Measurements from ENCODE around the gene IL12RB2. TPM values are rescaled to one million over a fixed set of nuclear protein-coding genes. Genes with fewer than 3 reads are reported as not detected.

IL12RB2 gene
- total and polyA plus RNA-seq, 2 donors (not counting 1 experiment from before 2014, with no cell fraction given), result 0.01 TPM; not detected in 1

DNA sequence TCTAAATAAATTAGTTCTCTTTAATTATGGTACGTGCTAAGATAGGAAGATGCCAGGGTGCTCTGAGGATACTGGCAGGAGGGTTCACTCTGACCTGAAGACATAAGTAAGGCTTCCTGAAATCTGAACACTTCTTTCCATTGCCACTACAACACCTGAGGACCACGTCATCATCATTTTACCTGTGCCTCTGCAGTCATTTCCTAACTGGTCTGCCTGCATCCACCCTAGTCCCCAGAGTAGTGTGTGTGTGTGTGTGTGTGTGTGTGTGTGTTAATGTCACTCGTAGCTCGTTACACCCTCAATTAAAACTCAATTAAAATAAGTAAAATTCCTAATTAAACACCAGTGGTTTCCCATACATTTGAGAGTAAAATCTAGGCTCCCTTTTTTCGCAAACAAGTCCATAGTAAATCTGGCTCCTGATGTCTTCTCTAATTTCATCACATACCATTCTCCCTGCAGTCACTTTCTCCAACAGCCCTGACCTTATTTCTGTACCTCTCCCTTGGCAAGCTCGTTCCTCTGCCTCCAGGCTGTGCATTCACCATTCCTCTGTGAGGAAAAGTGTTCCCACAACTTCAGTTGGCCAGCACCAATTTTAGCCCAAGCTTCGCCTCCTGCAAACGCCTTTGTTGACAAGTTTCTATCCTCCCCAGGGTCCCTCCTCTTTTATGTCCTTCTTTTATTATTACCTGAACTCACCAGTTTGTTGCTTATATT is 8.7 kb downstream of the IL12RB2 start:
- no peak for DNase-seq (ENCODE audit: low read depth in 2 of 2)
- Histone ChIP-seq H2AFZ (ENCODE audit: low read length) (no peak overlapping the region), H3K27ac (ENCODE audit: insufficient read depth, low read length) (no peak overlapping the region)

DNA sequence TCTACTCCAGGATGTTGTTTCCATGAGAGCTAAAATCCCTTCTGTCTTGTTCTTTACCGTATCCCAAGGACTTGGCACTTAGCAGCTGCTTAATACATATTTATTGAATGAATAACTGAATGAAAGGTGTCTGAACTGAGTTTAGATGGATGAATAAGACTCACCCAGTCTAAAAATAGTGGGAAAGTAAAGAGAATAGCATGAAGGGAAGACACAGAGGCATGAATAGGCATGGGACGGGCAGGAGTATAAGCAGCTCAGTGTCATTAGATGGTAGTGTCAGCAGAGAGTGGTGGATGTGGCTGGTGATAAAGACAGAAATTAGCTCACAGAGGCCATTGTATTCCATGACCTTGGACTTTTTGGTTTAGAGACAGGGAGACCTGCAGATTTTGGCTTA is 9.2 kb downstream of the IL12RB2 start:
- Histone ChIP-seq H3K4me1 (ENCODE audit: control insufficient read depth, extremely low read depth, insufficient read depth, low read length) (no peaks in the 10 kb centered on the region), H3K36me3 (ENCODE audit: control insufficient read depth, insufficient read depth, low read length) (no peaks in the 10 kb centered on the region), H3K27me3 (ENCODE audit: control insufficient read depth, insufficient read depth, low read length) (peaks cover 3% of the 10 kb centered on the region), H3K9me3 (ENCODE audit: control insufficient read depth, insufficient read depth, low read depth, low read length) (no peaks in the 10 kb centered on the region), H3K4me3 (replicated peaks in 1 of 4; ENCODE audit: control extremely low read depth in 1 of 4, insufficient read depth in 1 of 4, low read depth in 3 of 4, low read length in 4 of 4) (no peak overlapping the region), H3K79me2 (ENCODE audit: control insufficient read depth, insufficient read depth, low read length) (no peaks in the 10 kb centered on the region), H3K4me2 (ENCODE audit: extremely low read depth, insufficient read depth, low read length) (no peak overlapping the region), H4K20me1 (ENCODE audit: control insufficient read depth, extremely low read depth, insufficient read depth, low read length) (no peaks in the 10 kb centered on the region), H3K9ac (ENCODE audit: insufficient read depth, low read length) (no peak overlapping the region), H3K27ac (ENCODE audit: insufficient read depth, low read length) (no peak overlapping the region), H2AFZ (ENCODE audit: low read length) (no peak overlapping the region)
- no peak for DNase-seq (ENCODE audit: low read depth in 2 of 2)
- TF ChIP-seq EZH2 (IDR thresholded peaks at IDR 0.05; ENCODE audit: low read length, missing control alignments), result no peak
- TF ChIP-seq, protein P1, sequence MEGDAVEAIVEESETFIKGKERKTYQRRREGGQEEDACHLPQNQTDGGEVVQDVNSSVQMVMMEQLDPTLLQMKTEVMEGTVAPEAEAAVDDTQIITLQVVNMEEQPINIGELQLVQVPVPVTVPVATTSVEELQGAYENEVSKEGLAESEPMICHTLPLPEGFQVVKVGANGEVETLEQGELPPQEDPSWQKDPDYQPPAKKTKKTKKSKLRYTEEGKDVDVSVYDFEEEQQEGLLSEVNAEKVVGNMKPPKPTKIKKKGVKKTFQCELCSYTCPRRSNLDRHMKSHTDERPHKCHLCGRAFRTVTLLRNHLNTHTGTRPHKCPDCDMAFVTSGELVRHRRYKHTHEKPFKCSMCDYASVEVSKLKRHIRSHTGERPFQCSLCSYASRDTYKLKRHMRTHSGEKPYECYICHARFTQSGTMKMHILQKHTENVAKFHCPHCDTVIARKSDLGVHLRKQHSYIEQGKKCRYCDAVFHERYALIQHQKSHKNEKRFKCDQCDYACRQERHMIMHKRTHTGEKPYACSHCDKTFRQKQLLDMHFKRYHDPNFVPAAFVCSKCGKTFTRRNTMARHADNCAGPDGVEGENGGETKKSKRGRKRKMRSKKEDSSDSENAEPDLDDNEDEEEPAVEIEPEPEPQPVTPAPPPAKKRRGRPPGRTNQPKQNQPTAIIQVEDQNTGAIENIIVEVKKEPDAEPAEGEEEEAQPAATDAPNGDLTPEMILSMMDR (conservative IDR thresholded peaks at IDR 0.05 in 1 of 2, IDR thresholded peaks at IDR 0.05 in 1 of 2; ENCODE audit: low read depth in 1 of 2, low read length in 2 of 2), result no peak

More for the DNA sequence above, 8.7 kb downstream of the IL12RB2 start:
- H3K9ac ChIP-seq (ENCODE audit: insufficient read depth, low read length), result no peak overlapping the region
- peaks cover 3% of the 10 kb centered on the region for H3K27me3 ChIP-seq (ENCODE audit: control insufficient read depth, insufficient read depth, low read length)
- no peak overlapping the region for H3K4me3 ChIP-seq (replicated peaks in 1 of 4; ENCODE audit: control extremely low read depth in 1 of 4, insufficient read depth in 1 of 4, low read depth in 3 of 4, low read length in 4 of 4)
- H3K4me2 ChIP-seq (ENCODE audit: extremely low read depth, insufficient read depth, low read length), result no peak overlapping the region
- H3K9me3 ChIP-seq (ENCODE audit: control insufficient read depth, insufficient read depth, low read depth, low read length), result no peaks in the 10 kb centered on the region
- H4K20me1 ChIP-seq (ENCODE audit: control insufficient read depth, extremely low read depth, insufficient read depth, low read length), result no peaks in the 10 kb centered on the region
- no peaks in the 10 kb centered on the region for H3K36me3 ChIP-seq (ENCODE audit: control insufficient read depth, insufficient read depth, low read length)
- no peaks in the 10 kb centered on the region for H3K79me2 ChIP-seq (ENCODE audit: control insufficient read depth, insufficient read depth, low read length)
- no peak for TF ChIP-seq EZH2 (IDR thresholded peaks at IDR 0.05; ENCODE audit: low read length, missing control alignments)
- TF ChIP-seq, protein P1 (conservative IDR thresholded peaks at IDR 0.05 in 1 of 2, IDR thresholded peaks at IDR 0.05 in 1 of 2; ENCODE audit: low read depth in 1 of 2, low read length in 2 of 2), result no peak
- H3K4me1 ChIP-seq (ENCODE audit: control insufficient read depth, extremely low read depth, insufficient read depth, low read length), result no peaks in the 10 kb centered on the region

DNA sequence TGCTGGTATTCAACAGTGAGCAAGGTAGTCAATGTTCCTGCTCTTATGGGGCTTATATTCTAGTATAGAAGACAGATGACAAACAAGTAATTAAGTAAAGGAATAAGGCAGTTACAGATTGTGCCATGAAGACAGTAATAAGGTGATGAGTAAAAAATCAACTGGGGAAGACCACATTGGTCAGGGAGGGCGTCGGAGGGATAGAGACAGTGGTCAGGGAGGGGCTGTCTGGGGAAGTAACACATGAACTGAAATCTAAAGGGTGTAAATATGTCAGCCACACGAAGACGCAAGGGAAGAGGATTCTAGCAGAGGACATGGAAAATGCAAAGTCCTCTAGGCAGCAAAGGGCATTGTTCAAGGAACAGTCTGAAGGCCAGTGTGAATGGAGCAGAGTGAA is 10.1 kb downstream of the IL12RB2 start:
- no peak for TF ChIP-seq EZH2 (IDR thresholded peaks at IDR 0.05; ENCODE audit: low read length, missing control alignments)
- TF ChIP-seq, protein P1 (conservative IDR thresholded peaks at IDR 0.05 in 1 of 2, IDR thresholded peaks at IDR 0.05 in 1 of 2; ENCODE audit: low read depth in 1 of 2, low read length in 2 of 2), result no peak
- Histone ChIP-seq H3K9ac (ENCODE audit: insufficient read depth, low read length) (no peak overlapping the region), H3K9me3 (ENCODE audit: control insufficient read depth, insufficient read depth, low read depth, low read length) (no peaks in the 10 kb centered on the region), H3K4me1 (ENCODE audit: control insufficient read depth, extremely low read depth, insufficient read depth, low read length) (no peaks in the 10 kb centered on the region), H3K79me2 (ENCODE audit: control insufficient read depth, insufficient read depth, low read length) (no peaks in the 10 kb centered on the region), H3K36me3 (ENCODE audit: control insufficient read depth, insufficient read depth, low read length) (no peaks in the 10 kb centered on the region), H3K27me3 (ENCODE audit: control insufficient read depth, insufficient read depth, low read length) (peaks cover 3% of the 10 kb centered on the region), H3K4me2 (ENCODE audit: extremely low read depth, insufficient read depth, low read length) (no peak overlapping the region), H3K4me3 (replicated peaks in 1 of 4; ENCODE audit: control extremely low read depth in 1 of 4, insufficient read depth in 1 of 4, low read depth in 3 of 4, low read length in 4 of 4) (no peak overlapping the region), H2AFZ (ENCODE audit: low read length) (no peak overlapping the region), H4K20me1 (ENCODE audit: control insufficient read depth, extremely low read depth, insufficient read depth, low read length) (no peaks in the 10 kb centered on the region), H3K27ac (ENCODE audit: insufficient read depth, low read length) (no peak overlapping the region)
- no peak for DNase-seq (ENCODE audit: low read depth in 2 of 2)
